HEK293T (cell line): ENCODE data around the gene SLC37A1.

Experiments
- CTCF ChIA-PET: fragments of 350-600 bp; formaldehyde crosslinking; extraction: SDS; loops from one replicate; lab custom pipeline; 2021; ENCODE audit warnings: antibody characterized with exemption, inconsistent platforms; lab: Yijun Ruan, JAX
- POLR2A ChIA-PET: fragments of 350-600 bp; formaldehyde crosslinking; extraction: SDS; loops from one replicate; lab custom pipeline; 2020; ENCODE audit warnings: antibody characterized with exemption, inconsistent platforms; lab: Yijun Ruan, JAX
- DNase-seq: peaks from one replicate; pipeline ENCODE4 v3.0.0; 2012; ENCODE audit warnings: mixed read lengths; ENCODE audit errors: extremely low spot score
- ARNT ChIP-seq: fragments of 450-650 bp; IDR thresholded peaks from 2 replicates; pipeline ENCODE4 v1.6.1; 2017; ENCODE audit warnings: mild to moderate bottlenecking
- BHLHE40 ChIP-seq: fragments of 450-650 bp; IDR thresholded peaks from 2 replicates; pipeline ENCODE4 v1.6.1; 2016; ENCODE audit warnings: mild to moderate bottlenecking, moderate library complexity, borderline replicate concordance
- CTBP1 ChIP-seq: fragments of 450-650 bp; IDR thresholded peaks from 2 replicates; pipeline ENCODE4 v1.6.1; 2016; ENCODE audit warnings: borderline replicate concordance
- ELF4 ChIP-seq: fragments of 450-650 bp; IDR thresholded peaks from 2 replicates; pipeline ENCODE4 v1.6.1; 2017; ENCODE audit warnings: antibody characterized with exemption
- FOXA1 ChIP-seq: fragments of 450-650 bp; IDR thresholded peaks from 2 replicates; pipeline ENCODE4 v1.6.1; 2016; ENCODE audit warnings: mild to moderate bottlenecking
- FOXK2 ChIP-seq: fragments of 450-650 bp; IDR thresholded peaks from 2 replicates; pipeline ENCODE4 v1.6.1; 2016; ENCODE audit warnings: mild to moderate bottlenecking
- FOXM1 ChIP-seq: fragments of 450-650 bp; IDR thresholded peaks from 2 replicates; pipeline ENCODE4 v1.6.1; 2017; ENCODE audit warnings: mild to moderate bottlenecking, borderline replicate concordance
- HDGF ChIP-seq: fragments of 450-650 bp; IDR thresholded peaks from 2 replicates; pipeline ENCODE4 v1.6.1; 2017; ENCODE audit warnings: antibody characterized with exemption, borderline replicate concordance
- L3MBTL2 ChIP-seq: fragments of 450-650 bp; conservative IDR thresholded peaks from 2 replicates; pipeline ENCODE4 v1.6.1; 2016; ENCODE audit warnings: mild to moderate bottlenecking
- LEF1 ChIP-seq: fragments of 450-650 bp; IDR thresholded peaks from 2 replicates; pipeline ENCODE4 v1.6.1; 2017; ENCODE audit warnings: mild to moderate bottlenecking, borderline replicate concordance
- NFRKB ChIP-seq: fragments of 450-650 bp; IDR thresholded peaks from 2 replicates; pipeline ENCODE4 v1.6.1; 2016; ENCODE audit warnings: mild to moderate bottlenecking, moderate library complexity
- PKNOX1 ChIP-seq: fragments of 450-650 bp; IDR thresholded peaks from 2 replicates; pipeline ENCODE4 v1.6.1; 2016
- SP1 ChIP-seq: fragments of 450-650 bp; IDR thresholded peaks from 2 replicates; pipeline ENCODE4 v1.6.1; 2017
- SUZ12 ChIP-seq: fragments of 450-650 bp; IDR thresholded peaks from 2 replicates; pipeline ENCODE4 v1.6.1; 2016; ENCODE audit warnings: mild to moderate bottlenecking
- TARDBP ChIP-seq: fragments of 450-650 bp; IDR thresholded peaks from 2 replicates; pipeline ENCODE4 v1.6.1; 2016
- ZNF384 ChIP-seq: fragments of 450-650 bp; IDR thresholded peaks from 2 replicates; pipeline ENCODE4 v1.6.1; 2016

Gene SLC37A1

DNA sequence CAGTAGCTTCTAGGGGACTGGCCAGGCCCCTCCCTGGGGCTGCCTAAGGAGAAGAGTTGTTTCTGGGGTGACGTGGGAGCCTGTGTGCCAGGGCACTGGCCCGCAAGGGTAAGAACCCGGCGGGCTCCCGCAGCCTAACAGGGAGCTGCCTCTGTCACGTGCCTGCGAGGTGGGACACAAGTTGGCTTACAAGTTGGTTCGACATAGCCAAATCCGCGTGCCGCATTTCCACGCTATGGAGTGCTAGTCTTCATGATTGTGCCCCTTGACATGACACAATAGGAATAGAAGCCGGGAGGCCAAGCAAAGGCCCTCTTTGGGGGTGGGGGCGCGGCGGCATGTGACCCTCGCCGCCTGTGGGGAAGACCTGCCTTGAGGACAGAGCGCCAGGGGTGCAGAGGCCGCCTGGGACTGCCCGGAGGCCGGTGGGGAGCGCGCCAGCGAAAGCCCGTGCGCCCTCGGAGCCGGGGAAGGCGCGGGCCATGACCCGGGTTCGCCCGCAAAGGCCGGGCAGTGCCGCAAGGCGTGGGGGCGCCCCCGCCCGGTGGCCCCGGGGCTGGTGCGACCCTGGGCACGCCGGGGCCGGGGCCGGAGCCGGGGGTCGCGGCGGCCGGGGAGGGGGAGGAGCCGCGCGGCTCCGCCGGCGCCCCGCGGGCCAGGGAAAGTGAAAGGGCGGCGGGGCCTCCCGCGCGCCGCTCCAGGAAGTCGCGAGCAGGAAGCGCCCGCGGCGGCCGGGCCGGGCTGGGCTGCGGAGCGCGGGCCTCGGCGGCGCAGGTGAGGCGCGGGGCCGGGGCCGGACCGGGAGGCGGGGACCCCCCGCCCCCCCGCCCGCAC, at the start of gene SLC37A1:
Gene SLC37A1, plus strand, starts transcription at position 702 of the 834 bp plus-strand sequence. CDS start 4,603 bp downstream, outside the sequence.
- CTCF ChIA-PET: no interaction called here
- POLR2A ChIA-PET: interaction anchor here (0.9 to 1.2 kb wide), 2 partner anchors 10 to 17 kb away, joined by 3 to 4 read pairs; partner anchors contain the start of gene RSPH1
- DNase-seq: peak; percentile 54
- TF ChIP-seq ZNF384: no peak
- no peak for TF ChIP-seq HDGF
- no peak for TF ChIP-seq FOXK2
- no peak for TF ChIP-seq SUZ12
- TF ChIP-seq PKNOX1: no peak
- TF ChIP-seq ARNT: no peak
- TF ChIP-seq CTBP1: no peak
- TF ChIP-seq LEF1: no peak
- no peak for TF ChIP-seq L3MBTL2
- no peak for TF ChIP-seq FOXM1
- TF ChIP-seq NFRKB: no peak

- peak; percentile 99 for TF ChIP-seq PKNOX1
- TF ChIP-seq BHLHE40: no peak
- no peak for TF ChIP-seq CTBP1
- TF ChIP-seq HDGF: no peak
- no peak for TF ChIP-seq FOXA1
- no peak for TF ChIP-seq LEF1
- TF ChIP-seq L3MBTL2: 0 out of 2 replicates have a peak, but pooled peaks have one; percentile 15
- no peak for TF ChIP-seq FOXK2
- TF ChIP-seq ARNT: no peak
- TF ChIP-seq TARDBP: no peak
- DNase-seq: peak; percentile 61
- CTCF ChIA-PET: no interaction called here
- POLR2A ChIA-PET: no interaction called here
Measured at GRCh38 chr21:42463861-42464515, 49.7 kb upstream of the SLC37A1 start.

GRCh38 chr21:42465008-42465802, 48.4 kb upstream of the SLC37A1 start:
- CTCF ChIA-PET: no interaction called here
- POLR2A ChIA-PET: no interaction called here
- TF ChIP-seq LEF1: no peak
- no peak for TF ChIP-seq HDGF
- TF ChIP-seq FOXA1: no peak
- no peak for TF ChIP-seq NFRKB
- no peak for TF ChIP-seq BHLHE40
- no peak for TF ChIP-seq ELF4
- TF ChIP-seq SUZ12: no peak
- no peak for TF ChIP-seq ARNT
- TF ChIP-seq TARDBP: no peak
- no peak for TF ChIP-seq PKNOX1
- TF ChIP-seq CTBP1: no peak
- no peak for TF ChIP-seq ZNF384
- TF ChIP-seq L3MBTL2: no peak
- no peak for TF ChIP-seq FOXM1
- TF ChIP-seq FOXK2: no peak
- TF ChIP-seq SP1: no peak
- DNase-seq: no peak

DNA sequence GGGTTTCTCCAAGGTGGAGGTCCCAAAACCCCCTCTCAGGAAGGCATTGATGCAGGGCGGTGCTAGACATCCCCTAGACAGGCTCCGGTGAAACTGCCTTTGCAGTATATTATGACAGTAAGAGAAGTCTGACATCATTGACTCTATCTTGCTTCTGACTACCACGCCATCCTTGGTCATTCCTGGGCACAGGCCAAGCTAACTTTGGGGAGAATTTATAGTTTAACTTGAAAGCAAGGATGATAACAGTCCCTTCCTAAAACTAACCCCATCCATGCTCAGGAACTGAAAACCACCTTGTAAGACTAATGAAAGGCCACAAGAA, 47.9 kb upstream of the SLC37A1 start:
- ChIA-PET POLR2A (no interaction called here), CTCF (no interaction called here)
- TF ChIP-seq L3MBTL2 (no peak), ZNF384 (no peak), FOXM1 (no peak), SP1 (no peak)
- DNase-seq: no peak

GRCh38 chr21:42466700-42467099, 47.0 kb upstream of the SLC37A1 start:
- no peak for TF ChIP-seq ZNF384
- no peak for TF ChIP-seq SUZ12
- TF ChIP-seq BHLHE40: no peak
- TF ChIP-seq FOXM1: no peak
- no peak for TF ChIP-seq L3MBTL2
- TF ChIP-seq HDGF: no peak
- TF ChIP-seq CTBP1: no peak
- TF ChIP-seq PKNOX1: no peak
- TF ChIP-seq SP1: no peak
- TF ChIP-seq TARDBP: no peak
- no peak for TF ChIP-seq FOXK2
- no peak for TF ChIP-seq LEF1
- TF ChIP-seq ELF4: no peak
- TF ChIP-seq FOXA1: no peak
- TF ChIP-seq NFRKB: no peak
- CTCF ChIA-PET: interaction anchor here (0.6 to 1.1 kb wide), 4 partner anchors 21 to 341 kb away, joined by 3 read pairs; no protein-coding TSS in a partner anchor
- DNase-seq: no peak
- POLR2A ChIA-PET: no interaction called here
